ENCODE results near the gene DOCK9.

DOCK9 gene

GRCh38 chr13:99013951-99014350 is 36.1 kb upstream of the DOCK9 start:
- H3K27ac ChIP-seq = peak overlapping the region; percentile 23; the same call in 1 of the 2 replicates
- TF ChIP-seq CTCF (conservative IDR thresholded peaks at IDR 0.05) = no peak

- TF ChIP-seq CTCF (conservative IDR thresholded peaks at IDR 0.05) = no peak
- H3K27ac ChIP-seq = no peak overlapping the region
Observed at GRCh38 chr13:99012539-99012938, 34.7 kb upstream of the DOCK9 start.

- 0 out of 2 replicates have a peak overlapping the region, but pooled peaks have one; percentile 0 for H3K27ac ChIP-seq
- no peak for TF ChIP-seq CTCF (conservative IDR thresholded peaks at IDR 0.05)
Observed at GRCh38 chr13:99009987-99010551, 32.2 kb upstream of the DOCK9 start.

- TF ChIP-seq CTCF (conservative IDR thresholded peaks at IDR 0.05) = no peak
- H3K27ac ChIP-seq = no peak overlapping the region
Observed at GRCh38 chr13:99008577-99008976, 30.7 kb upstream of the DOCK9 start.

- TF ChIP-seq CTCF (conservative IDR thresholded peaks at IDR 0.05) = no peak
- no peak overlapping the region for H3K27ac ChIP-seq
Observed at GRCh38 chr13:99007414-99007986, 29.6 kb upstream of the DOCK9 start.

- peak overlapping the region; percentile 68 for H3K27ac ChIP-seq
- TF ChIP-seq CTCF (conservative IDR thresholded peaks at IDR 0.05) = no peak
Observed at GRCh38 chr13:99005609-99006008, 27.7 kb upstream of the DOCK9 start.

- TF ChIP-seq CTCF (conservative IDR thresholded peaks at IDR 0.05) = no peak
- H3K27ac ChIP-seq = peak overlapping the region; percentile 68
Observed at GRCh38 chr13:99004978-99005377, 27.1 kb upstream of the DOCK9 start.

All from VCaP (cell line).